ENCODE measurements around the gene ZNF184. TPM values are rescaled to one million over a fixed set of nuclear protein-coding genes. Genes with fewer than 3 reads are reported as not detected.

The ZNF184 gene
- total RNA-seq, 1 experiment from 2014 or later: 9.4 TPM

DNA sequence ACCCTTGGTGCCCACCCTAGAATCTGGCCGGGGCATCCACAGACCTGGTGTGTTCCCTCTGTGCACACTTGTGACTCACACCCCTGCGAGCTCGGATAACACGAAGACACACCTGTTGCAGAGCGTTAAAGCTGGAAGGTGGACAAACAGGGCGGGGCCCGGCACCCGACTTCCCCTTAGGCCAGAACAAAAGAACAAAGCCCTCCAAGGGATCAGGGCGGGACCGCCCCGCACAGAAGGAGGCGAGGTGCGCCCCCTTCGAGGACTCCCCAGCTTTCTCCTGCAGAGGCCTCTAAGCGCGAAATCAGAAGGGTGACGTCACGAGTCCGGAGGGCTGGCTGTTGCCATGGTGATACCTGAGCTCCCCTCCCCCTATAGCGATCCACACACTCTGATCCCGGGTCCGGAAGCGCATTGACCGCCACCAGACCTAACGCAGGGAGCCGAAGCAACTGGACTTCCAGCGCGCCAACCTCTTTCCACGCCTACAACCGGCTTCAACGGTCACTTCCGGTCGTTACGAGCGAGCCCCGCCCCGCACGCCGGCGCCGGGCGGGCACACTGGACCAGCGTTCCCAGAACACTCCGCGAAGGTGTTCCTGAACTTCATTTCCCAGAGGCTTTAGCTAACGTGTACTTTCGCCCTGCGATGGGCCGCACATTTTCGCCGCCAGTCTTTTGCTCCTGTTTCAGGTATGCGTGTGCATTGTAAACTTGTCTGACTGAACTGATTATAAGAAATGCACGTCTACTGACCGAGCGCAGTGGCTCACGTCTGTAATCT, at the start of gene ZNF184 (continued):
- TF ChIP-seq JUND (IDR thresholded peaks at IDR 0.05): no peak; the same call in 1 of the 2 replicates
- peak; percentile 34 for TF ChIP-seq SIN3A (IDR thresholded peaks at IDR 0.05; ENCODE audit: low read depth)
- TF ChIP-seq EZH2 (IDR thresholded peaks at IDR 0.05): no peak
- TF ChIP-seq POLR2AphosphoS5 (IDR thresholded peaks at IDR 0.05; ENCODE audit: low read depth, low read length): peak; percentile 87
- TF ChIP-seq RAD21 (IDR thresholded peaks at IDR 0.05; ENCODE audit: low read depth): no peak
- TF ChIP-seq EZH2phosphoT487 (IDR thresholded peaks at IDR 0.05; ENCODE audit: borderline replicate concordance): no peak
- no peak for TF ChIP-seq SRF (IDR thresholded peaks at IDR 0.05; ENCODE audit: low read depth)

- Histone ChIP-seq H3K4me1 (ENCODE audit: control insufficient read depth in 1 of 2, insufficient read depth in 2 of 2, low read length in 2 of 2) (peaks cover 0 to 15% of the 10 kb centered on the region in 2 experiments; a peak in 2 of 4 replicates), H3K79me2 (ENCODE audit: insufficient read depth, low read length) (no peaks in the 10 kb centered on the region), H3K9me3 (ENCODE audit: control insufficient read depth in 1 of 2, insufficient read depth in 1 of 2, low read depth in 1 of 2, low read length in 2 of 2) (peaks cover 0 to 3% of the 10 kb centered on the region in 2 experiments; a peak in 1 of 4 replicates), H3K27me3 (ENCODE audit: insufficient read depth, low read length) (no peaks in the 10 kb centered on the region), H3K36me3 (ENCODE audit: control insufficient read depth in 1 of 2, insufficient read depth in 2 of 2, low read length in 2 of 2) (no peaks in the 10 kb centered on the region), H3K4me2 (ENCODE audit: low read length) (peak overlapping the region; percentile 96), H3K9ac (ENCODE audit: low read length) (peak overlapping the region; percentile 72), H3K27ac (ENCODE audit: low read depth, low read length) (peak overlapping the region; percentile 70), H4K20me1 (ENCODE audit: insufficient read depth) (no peaks in the 10 kb centered on the region), H3K9me2 (ENCODE audit: insufficient read depth) (no peaks in the 10 kb centered on the region), H3K4me3 (replicated peaks in 1 of 2; ENCODE audit: low read depth in 1 of 2, low read length in 2 of 2) (peak overlapping the region; percentile 60 to 75), H2AFZ (ENCODE audit: low read depth, low read length, poor library complexity, severe bottlenecking) (peak overlapping the region; percentile 99)
- RAD21 ChIA-PET (ENCODE audit: low non-redundant PET in 1 of 2, low total read pairs in 2 of 2, uncharacterized antibody in 2 of 2, unreplicated experiment in 2 of 2): interaction anchor here (0.7 to 1.4 kb wide), 2 partner anchors 233 to 369 kb away, joined by 3 to 5 read pairs; no protein-coding TSS in a partner anchor
- POLR2A ChIA-PET: interaction anchor here (0.5 to 1.6 kb wide), 4 partner anchors 169 to 329 kb away, joined by 3 to 4 read pairs (median 4); no protein-coding TSS in a partner anchor
- ATAC-seq (peak; percentile 89), DNase-seq (ENCODE audit: low read depth, low spot score) (peak; percentile 92)
- TF ChIP-seq JUND (IDR thresholded peaks at IDR 0.05) (no peak), FOSL1 (IDR thresholded peaks at IDR 0.05; ENCODE audit: low read depth) (no peak), YY1 (IDR thresholded peaks at IDR 0.05; ENCODE audit: extremely low read depth, insufficient replicate concordance, low read depth, low read length) (peak; percentile 5), CBX3 (IDR thresholded peaks at IDR 0.05; ENCODE audit: low read depth) (peak; percentile 85; the same call in 1 of the 2 replicates), EZH2 (IDR thresholded peaks at IDR 0.05) (no peak), SIN3A (IDR thresholded peaks at IDR 0.05; ENCODE audit: low read depth) (peak; percentile 21; the same call in 1 of the 2 replicates), RAD21 (IDR thresholded peaks at IDR 0.05; ENCODE audit: low read depth) (peak; percentile 70), CEBPB (IDR thresholded peaks at IDR 0.05; ENCODE audit: low read depth) (peak; percentile 53)
- TF ChIP-seq, protein P1, sequence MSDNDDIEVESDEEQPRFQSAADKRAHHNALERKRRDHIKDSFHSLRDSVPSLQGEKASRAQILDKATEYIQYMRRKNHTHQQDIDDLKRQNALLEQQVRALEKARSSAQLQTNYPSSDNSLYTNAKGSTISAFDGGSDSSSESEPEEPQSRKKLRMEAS (IDR thresholded peaks at IDR 0.05): peak; percentile 47
- TF ChIP-seq, protein P2, sequence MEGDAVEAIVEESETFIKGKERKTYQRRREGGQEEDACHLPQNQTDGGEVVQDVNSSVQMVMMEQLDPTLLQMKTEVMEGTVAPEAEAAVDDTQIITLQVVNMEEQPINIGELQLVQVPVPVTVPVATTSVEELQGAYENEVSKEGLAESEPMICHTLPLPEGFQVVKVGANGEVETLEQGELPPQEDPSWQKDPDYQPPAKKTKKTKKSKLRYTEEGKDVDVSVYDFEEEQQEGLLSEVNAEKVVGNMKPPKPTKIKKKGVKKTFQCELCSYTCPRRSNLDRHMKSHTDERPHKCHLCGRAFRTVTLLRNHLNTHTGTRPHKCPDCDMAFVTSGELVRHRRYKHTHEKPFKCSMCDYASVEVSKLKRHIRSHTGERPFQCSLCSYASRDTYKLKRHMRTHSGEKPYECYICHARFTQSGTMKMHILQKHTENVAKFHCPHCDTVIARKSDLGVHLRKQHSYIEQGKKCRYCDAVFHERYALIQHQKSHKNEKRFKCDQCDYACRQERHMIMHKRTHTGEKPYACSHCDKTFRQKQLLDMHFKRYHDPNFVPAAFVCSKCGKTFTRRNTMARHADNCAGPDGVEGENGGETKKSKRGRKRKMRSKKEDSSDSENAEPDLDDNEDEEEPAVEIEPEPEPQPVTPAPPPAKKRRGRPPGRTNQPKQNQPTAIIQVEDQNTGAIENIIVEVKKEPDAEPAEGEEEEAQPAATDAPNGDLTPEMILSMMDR (IDR thresholded peaks at IDR 0.05 in 2 of 3, conservative IDR thresholded peaks at IDR 0.05 in 1 of 3; ENCODE audit: borderline replicate concordance in 1 of 3, insufficient read depth in 1 of 3, low read depth in 2 of 3, low read length in 2 of 3): peak; percentile 70 to 81 (median 75); a peak in 5 of 6 replicates
- TF ChIP-seq, protein P3, sequence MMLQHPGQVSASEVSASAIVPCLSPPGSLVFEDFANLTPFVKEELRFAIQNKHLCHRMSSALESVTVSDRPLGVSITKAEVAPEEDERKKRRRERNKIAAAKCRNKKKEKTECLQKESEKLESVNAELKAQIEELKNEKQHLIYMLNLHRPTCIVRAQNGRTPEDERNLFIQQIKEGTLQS (IDR thresholded peaks at IDR 0.05): peak; percentile 97
- TF ChIP-seq, protein P4, sequence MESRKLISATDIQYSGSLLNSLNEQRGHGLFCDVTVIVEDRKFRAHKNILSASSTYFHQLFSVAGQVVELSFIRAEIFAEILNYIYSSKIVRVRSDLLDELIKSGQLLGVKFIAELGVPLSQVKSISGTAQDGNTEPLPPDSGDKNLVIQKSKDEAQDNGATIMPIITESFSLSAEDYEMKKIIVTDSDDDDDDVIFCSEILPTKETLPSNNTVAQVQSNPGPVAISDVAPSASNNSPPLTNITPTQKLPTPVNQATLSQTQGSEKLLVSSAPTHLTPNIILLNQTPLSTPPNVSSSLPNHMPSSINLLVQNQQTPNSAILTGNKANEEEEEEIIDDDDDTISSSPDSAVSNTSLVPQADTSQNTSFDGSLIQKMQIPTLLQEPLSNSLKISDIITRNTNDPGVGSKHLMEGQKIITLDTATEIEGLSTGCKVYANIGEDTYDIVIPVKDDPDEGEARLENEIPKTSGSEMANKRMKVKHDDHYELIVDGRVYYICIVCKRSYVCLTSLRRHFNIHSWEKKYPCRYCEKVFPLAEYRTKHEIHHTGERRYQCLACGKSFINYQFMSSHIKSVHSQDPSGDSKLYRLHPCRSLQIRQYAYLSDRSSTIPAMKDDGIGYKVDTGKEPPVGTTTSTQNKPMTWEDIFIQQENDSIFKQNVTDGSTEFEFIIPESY (IDR thresholded peaks at IDR 0.05; ENCODE audit: extremely low read depth, insufficient replicate concordance, low read length): peak; percentile 26
- intact Hi-C loops (cut with micrococcal nuclease): loop anchor here (1.0 to 5.0 kb wide), 7 partner anchors 14 to 330 kb away; no protein-coding TSS in a partner anchor
- CTCF ChIA-PET: interaction anchor here (0.6 to 2.3 kb wide), 21 partner anchors 10 to 342 kb away, joined by 3 to 12 read pairs (median 4); no protein-coding TSS in a partner anchor
- no TSS peak for BruUV-seq (replicated peaks)
Observed at GRCh38 chr6:27518881-27519795, 46.2 kb upstream of the ZNF184 start.

Measured in HCT116 (cell line).